C1 segment of cervical spinal cord (tissue), 14 donors: ENCODE results near the gene POSTN.

Source experiments
- DNase-seq, 14 donors: peaks; one replicate each; lab custom pipeline; 2025; lab: John Stamatoyannopoulos, UW

The POSTN gene, protein sequence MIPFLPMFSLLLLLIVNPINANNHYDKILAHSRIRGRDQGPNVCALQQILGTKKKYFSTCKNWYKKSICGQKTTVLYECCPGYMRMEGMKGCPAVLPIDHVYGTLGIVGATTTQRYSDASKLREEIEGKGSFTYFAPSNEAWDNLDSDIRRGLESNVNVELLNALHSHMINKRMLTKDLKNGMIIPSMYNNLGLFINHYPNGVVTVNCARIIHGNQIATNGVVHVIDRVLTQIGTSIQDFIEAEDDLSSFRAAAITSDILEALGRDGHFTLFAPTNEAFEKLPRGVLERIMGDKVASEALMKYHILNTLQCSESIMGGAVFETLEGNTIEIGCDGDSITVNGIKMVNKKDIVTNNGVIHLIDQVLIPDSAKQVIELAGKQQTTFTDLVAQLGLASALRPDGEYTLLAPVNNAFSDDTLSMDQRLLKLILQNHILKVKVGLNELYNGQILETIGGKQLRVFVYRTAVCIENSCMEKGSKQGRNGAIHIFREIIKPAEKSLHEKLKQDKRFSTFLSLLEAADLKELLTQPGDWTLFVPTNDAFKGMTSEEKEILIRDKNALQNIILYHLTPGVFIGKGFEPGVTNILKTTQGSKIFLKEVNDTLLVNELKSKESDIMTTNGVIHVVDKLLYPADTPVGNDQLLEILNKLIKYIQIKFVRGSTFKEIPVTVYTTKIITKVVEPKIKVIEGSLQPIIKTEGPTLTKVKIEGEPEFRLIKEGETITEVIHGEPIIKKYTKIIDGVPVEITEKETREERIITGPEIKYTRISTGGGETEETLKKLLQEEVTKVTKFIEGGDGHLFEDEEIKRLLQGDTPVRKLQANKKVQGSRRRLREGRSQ

DNA sequence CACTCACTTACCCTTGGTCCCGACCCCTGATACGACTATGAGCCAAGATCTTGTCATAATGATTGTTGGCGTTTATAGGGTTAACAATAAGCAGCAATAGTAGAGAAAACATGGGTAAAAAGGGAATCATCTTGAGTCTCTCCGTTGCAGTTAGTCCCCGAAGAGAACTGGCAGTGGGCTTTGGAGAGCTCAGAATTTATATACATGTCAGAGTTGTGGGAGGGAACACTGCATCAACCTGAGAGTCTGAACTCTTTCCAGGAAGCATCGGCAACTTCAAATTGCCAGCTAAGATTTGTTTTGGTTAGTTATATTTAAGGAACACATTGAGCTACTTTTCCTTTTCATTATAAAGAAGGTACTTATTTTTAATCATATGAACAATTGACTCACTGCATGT is at the start of gene POSTN:
Gene POSTN (minus strand): TSS at position 172 of the 400 bp plus-strand sequence. CDS start 42 bp downstream, at position 130.
- no peak for DNase-seq

DNA sequence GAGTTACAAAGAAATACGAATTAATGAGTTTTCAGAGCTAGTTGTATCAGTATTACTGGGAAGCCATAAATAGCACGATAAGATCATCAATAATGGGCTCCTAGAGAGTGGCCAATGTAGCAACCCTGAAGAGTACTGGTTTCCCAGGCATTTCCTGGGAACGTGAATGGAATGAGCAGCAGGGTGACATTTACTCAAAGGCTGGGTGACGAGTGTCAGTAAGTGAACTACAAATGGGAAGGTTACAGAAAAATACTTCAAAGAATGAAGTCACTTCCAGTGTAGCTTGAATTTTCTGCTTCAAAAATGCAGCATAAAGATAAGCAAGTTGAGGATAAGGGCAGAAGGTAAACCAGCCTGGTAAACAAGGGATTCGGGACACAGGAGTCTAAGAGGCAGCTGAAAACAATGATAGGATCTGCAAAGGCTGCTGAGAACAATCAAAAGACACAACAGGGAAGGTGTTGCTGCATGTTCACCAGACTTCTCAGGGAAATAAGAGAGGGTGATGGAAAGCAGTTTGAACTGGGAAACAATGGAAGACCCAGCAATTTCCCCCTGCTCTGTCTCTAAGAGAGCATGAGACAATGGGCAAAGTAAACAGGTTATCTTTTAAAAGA is 48.6 kb upstream of the POSTN start:
- DNase-seq: no peak

DNA sequence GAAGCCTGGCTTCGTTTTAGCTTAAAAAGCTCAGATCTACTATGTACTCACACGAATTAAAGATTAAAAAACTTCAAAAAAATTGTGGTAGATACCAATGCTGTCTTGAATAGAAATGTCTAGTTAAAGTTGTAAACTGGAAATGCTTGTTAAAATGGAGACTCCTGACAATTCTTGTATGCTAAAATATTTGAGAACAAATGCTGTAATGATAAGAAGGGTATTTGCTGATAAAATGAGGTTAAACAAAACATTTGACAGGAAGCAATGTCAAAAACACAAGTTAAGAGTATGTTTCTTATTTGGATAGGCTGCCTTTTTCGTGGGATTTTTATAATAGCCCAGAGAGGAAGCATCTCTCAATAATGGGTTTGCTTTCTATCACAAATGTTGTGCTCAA is 48.0 kb upstream of the POSTN start:
- DNase-seq: no peak

DNA sequence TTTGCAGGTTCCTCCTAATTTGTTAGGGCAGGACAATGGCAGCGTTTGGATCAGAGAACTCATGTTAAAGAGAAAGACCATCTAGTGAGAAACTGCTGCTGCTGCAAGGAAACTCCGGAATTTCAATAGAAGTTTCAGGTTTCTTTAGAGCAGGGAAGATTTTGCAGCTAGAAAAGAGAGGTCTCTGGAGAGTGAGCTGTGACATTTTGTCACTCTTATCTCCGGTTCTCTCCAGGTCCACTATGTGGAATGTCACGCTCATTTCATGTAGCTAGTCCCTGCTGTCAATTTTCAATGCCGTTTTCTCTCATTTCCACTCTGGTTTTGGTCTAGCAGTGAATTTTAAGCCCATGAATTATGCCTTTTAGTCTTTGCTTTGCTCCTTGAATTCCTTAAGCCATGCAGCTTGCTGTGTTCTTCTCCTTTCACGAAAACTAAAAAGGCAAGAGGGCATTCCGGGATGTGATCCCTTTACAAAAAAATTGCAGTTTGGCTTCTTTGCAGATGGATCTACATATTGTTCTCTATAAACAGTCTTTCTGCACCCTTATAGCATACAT is 46.7 kb upstream of the POSTN start:
- no peak for DNase-seq

DNA sequence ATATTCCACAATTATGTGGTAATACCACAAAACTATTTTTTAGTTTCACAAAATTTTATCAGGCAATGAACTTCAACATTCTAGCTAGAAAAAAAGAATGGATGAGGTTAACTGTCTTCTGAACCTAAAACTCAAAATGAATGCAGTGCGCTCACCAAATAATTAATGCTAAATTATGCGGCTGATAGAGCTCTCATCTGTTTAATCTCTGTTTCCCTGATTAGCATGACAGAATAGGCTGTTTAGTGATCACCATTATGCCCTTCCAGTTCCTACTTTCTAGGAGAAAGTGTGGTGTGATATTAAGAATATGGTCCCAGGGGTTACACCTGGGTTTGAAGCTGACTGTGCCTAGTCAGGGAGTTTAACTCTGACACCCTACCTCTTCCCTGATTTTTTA is 42.8 kb upstream of the POSTN start:
- DNase-seq: no peak

DNA sequence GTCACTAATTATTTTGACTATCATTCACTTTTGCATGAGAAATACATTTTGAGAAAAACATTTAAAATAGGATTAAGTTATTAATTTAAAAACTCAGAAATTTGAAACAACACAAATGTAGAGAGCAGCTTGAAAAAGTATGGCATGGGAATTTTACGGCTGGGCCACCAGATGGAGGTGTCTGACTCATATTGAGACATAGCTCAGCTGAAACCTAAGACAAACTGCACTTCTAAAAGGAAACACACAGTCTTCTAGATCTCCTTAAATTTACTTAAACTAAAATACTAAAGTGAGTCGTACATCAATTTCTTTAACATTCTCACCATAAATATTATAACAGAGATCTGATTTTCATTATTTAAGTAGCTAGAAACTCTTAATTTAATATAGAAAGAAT is 41.9 kb upstream of the POSTN start:
- DNase-seq: no peak

DNA sequence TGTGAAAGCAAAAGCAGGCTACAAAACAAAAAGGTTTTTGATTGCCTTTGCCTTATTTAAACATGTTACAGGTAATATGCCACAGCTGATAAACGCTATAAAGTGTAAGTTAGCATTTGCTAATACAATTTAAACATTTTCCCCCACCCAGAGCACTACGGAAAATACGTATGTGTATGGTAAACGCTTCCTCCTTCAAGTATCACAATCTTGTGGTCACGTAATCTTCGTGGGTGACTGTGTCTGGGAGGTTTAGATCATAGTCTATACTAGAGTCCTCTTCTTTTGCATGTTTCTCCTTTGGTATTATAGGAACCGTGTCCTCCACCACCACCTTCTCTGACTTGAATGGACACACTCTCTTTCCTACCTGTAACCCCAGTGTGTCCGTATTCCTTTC is 38.1 kb upstream of the POSTN start:
- DNase-seq: no peak

DNA sequence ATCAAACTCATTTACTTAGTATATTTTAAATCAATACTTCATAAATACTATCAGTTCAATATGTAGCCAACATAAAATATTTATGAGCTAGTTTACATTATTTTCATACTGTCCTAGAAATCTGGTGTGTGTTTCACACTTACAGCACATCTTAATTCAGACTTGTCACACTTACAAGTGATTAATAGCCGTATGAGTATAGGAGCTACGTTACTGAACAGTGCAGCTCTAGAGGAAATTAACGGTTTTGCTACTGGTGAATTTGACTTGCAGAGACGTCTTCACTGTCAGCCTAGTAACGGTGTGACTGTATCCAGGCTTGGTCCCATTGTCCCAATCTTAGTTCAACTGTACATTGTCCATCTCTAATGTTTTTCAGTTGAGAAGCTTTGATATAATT is 33.7 kb upstream of the POSTN start:
- no peak for DNase-seq

DNA sequence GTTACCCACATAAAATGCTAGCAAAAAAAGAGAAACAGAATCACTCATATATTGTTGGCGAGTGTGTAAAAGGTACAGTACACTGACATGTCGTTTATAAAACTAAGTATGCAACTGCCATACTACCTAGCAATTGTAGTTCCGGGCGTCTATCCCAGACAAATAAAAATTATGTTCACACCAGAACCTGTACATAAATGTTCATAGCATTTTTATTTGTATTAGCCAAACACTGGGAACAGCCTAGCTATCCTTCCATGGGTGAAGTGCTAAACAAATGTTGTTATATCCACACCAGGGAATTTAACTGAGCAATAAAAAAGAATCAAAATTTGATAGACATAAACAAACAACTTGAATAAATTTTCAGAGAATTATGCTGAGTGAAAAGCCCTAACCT is 28.9 kb upstream of the POSTN start:
- no peak for DNase-seq

DNA sequence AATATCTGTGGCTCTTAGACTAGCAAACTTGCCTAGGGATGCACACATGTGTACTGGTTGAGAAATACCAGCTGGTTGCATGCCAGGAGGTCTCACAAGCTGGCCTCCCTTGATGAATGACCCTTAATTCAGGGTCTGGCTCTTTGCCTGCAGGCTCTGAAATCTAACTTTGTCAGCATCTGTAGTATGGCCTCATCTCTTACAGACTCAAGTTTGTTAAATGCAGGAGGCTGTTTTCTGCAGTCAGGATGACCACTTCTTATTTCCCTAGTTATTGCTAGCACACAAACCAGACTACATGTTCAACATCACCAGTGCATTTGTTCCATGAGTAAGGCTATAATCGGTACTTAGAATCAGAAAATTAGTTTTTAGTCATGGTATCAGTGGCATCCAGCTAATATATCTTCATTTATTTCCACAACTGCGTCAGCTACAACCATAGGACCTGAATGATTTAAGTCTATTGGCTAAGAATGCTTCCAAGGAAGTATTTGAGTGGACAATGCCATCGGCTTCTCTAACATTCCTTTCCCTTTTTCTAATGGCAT is 23.3 kb upstream of the POSTN start:
- DNase-seq: no peak

DNA sequence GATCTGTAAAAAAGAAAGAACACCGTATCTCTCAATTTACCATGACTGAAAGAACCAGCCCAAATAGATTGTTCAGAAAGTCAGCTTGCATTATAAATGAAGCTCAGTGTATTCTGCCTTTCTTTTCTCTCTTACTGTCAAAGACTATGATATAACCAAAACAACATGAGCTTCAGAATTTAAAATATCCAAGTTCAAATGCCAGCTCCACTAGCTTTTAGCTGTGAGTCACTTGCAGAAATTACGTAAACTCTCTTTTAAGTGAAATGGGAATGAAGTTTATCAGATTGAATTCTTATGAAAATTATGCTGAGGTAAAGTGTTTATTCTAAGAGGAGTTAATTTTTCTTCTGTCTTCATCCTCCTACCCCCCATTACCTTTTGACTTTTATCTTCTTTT is 20.0 kb upstream of the POSTN start:
- no peak for DNase-seq

DNA sequence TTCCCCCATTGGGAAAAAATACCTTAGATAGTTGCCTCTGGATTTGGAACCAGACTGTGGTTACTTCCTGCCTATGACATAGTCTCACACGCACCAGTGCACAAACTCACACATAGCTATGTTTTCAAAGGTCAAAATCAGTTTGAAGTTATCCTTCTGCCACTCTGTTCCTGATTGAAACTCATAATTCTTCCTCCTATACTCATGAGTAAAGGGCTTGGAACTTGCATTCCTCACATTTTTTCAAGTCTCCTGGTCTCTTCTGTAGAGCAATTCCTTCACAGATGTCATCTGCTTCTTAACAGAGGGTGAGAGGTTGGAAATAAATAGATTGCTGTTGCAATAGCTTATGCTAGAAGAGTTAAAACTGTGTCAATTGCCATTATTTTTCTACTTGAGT is 18.6 kb upstream of the POSTN start:
- no peak for DNase-seq

DNA sequence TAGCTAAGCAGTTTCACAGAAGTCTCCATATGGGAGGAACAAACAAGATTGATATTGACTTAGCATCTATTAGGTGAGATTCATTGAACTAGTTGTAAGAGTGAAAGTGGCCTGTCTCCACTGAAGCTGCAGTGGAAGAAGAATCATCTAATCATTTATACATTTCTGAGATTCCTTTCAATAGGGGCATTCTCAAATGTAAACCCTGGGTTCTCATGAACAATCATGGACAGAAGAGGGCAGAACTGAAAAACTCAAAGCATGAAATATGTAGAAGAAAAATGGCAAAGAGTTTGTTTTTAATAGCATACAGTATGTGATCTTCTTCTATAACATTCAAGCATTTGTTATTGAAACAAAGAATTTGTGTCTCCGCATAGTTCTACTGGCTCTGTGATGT is 17.6 kb upstream of the POSTN start:
- no peak for DNase-seq

DNA sequence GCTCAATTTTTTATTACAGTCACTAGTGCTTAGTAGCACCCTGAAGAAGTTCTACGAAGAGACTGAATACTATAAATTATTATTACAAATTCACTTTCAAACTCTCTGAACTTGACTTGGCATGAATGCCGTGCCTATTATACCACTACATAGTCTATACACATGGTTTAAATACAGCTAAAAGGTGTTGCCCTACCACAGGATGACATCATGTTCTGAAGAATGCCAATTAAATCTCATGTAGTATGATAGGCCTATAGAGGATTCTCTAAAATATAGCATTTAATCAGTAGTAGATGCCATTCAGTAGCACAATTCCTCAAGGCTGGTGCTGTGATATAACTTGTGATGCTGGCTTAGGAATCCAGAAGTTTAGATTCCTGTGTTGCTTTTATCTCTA is 16.7 kb upstream of the POSTN start:
- DNase-seq: no peak

DNA sequence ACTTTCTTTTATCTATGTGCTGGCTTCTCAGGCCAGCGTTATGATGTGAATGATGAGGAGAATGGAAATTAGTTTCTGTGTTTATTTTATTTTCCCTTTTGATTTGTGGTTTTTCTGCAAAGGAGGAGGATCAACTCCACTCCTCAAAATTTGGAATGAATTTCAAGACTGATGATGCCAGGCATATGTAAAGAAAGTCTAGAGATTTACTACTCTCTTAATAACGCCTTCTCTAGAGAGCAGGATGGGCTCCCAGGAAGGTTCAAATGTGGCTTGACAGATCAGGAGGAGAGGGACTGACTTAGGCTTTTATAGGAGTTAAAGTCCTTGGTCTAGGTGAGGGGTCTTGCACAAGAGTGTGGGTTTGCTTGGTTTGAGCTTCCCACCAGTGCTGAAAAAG is 15.1 kb upstream of the POSTN start:
- no peak for DNase-seq

DNA sequence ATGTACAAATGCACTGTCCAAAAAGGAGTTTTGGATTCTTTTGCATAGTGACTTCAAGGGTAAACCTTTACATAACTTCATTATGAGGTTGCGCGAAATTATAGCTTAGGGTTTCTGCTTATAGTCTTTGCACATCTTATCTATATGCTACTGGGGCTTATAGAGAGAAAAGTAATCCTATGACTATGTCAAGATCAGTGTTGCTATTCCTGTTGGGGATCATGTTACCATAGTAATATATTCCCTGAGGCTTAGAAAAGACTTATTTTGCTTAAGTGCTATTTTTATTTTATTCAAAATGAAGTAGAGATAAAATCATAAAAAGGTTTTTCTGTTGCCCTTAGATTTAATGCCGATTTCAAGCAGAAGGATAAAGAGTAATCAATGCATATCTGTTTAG is 14.7 kb upstream of the POSTN start:
- DNase-seq: no peak

DNA sequence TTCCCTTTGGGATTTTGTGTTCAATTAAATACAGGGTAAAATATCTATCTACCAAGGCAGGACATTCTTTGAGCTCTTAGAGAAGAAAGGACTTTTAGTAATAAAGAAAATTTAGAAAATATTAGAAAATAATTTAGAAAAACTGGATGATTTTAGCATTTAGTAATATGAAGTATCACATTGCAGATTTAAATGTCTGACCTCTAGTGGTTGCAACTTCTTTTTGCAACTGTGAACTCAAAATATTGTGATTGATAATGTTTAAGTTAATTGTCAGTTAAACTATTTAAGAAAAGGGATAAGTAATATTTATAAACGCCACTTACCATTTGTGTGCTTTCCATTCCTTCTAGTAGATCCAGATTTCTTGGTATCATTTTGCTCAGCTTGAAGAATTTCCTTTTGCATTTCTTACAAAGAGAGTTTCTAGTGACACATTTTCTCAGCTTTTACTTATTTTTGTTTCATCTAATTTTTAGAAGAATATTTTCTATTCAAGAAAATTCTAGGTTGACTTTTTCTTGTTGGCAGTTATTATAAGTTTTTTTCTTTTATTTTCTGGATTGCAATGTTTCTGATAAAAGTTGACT is 10.3 kb upstream of the POSTN start:
- DNase-seq: no peak

DNA sequence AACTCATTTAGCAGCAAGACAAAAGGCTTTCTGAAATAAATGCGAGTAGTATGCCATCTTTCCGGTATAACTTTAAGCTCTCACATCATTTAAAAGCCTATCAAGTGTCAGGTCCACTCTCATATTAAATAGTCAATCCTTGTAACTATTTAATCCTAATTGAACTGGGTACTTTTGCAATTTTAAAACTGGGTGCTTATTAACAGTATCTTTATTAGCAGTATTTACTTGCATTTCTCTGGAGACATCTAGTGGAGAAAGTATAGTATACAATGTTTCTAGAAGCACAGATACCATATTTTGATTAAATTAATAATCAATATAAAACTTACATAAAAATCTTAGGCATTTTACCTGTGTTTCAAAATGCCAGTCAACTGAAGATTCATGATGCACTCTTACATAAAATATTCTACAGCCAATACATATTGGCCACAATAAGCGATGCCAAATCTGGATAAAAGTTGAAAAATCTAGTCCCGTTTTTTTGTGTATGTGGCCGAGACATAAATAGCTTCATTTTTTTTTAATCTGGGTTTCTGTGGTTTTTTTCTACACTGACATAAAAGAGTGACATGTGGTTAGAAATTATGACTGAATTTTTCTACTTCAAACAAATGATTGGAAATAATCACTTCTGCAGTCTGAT is 4.3 kb upstream of the POSTN start:
- DNase-seq: no peak

DNA sequence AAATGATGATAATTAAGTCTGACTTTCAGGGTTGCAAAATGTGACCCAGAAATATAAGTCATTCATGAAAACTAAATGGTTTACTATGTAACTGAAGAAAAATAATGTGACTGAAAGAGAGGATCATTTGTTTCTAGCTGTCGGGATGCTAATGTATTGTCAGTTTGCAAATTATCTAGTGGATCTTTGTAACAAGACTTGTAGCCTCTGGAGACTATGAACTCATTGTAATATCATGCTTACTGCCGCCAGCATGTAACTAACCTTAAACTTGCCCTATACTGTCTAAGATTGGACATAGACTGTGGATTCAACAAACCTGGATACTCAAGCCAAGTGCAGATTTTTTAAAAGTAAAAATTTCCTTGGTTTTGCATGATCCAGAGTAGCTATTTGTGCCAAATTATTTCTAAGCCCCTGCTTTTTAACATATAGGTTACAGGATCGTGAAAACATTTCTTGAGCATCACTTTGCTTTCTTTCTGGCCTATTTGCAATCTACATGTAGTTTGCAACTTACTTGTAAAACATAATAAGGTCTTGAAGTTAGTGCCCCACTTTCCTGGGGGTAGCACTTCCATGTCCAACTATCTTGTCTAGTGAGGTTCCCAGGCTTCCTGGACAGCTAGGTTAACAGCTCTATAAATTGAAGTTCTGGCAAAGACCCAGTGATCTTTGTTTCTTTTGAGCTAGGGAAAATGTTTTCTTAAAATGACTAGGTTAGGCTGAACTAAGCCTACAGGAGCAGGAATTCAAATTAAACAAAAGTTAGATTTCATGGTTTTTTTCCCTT is 3.3 kb upstream of the POSTN start:
- DNase-seq: no peak

DNA sequence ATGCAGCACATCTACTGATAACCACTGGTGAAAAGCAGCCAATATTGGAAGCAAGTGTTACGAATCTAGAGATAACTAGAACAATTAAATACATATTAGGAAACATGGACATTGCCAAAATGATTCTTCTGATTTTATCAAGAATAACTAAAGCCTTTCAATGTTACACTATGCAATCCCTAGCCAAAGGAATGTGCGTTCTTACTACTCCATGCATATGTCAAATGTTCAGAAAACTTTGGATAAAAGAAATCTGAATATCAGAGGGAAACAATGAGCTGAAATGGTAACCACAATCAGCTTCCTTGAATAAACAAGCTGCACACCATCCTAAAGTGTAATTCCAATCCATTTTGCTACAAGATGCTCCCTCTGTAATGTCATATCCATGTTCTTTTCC is 951 bp upstream of the POSTN start:
- no peak for DNase-seq
